Right lobe of liver (tissue), 6 donors: ENCODE results near the gene EIF4E3. TPM values are rescaled to one million over a fixed set of nuclear protein-coding genes. Genes with fewer than 3 reads are reported as not detected.

Source experiments
- ATAC-seq, 4 donors: fragments of 200-7000 bp; cut with Tn5 transposase; one replicate each; pipeline ENCODE4 v1.9.1; 2020; ENCODE audit warnings: mild to moderate bottlenecking in 4 of 4, moderate library complexity in 4 of 4
- DNase-seq, 3 donors: peaks; one replicate each; pipeline ENCODE4 v3.0.0-alpha.2; 2020
- H3K27ac ChIP-seq, 3 donors: fragments of 200-600 bp; one replicate each; pipeline ENCODE4 v1.8.0; 2022
- H3K27me3 ChIP-seq, 2 donors: fragments of 200-600 bp; one replicate each; pipeline ENCODE4 v1.8.0; 2022
- H3K36me3 ChIP-seq, 4 donors: fragments of 200-600 bp; sonication (generic) in 1 of 4; one replicate each; pipeline versions ENCODE4 v1.5.1 to v1.8.0; 2017 to 2022; ENCODE audit warnings: control low read depth in 1 of 4
- H3K4me1 ChIP-seq, 4 donors: fragments of 200-600 bp; sonication (generic) in 1 of 4; one replicate each; pipeline versions ENCODE4 v1.5.1 to v1.8.0; 2017 to 2022; ENCODE audit warnings: control low read depth in 1 of 4
- H3K4me3 ChIP-seq, 3 donors: fragments of 200-600 bp; one replicate each; pipeline ENCODE4 v1.8.0; 2022
- H3K9me3 ChIP-seq, 4 donors: fragments of 200-600 bp; sonication (generic) in 1 of 4; one replicate each; pipeline versions ENCODE4 v1.5.1 to v1.8.0; 2017 to 2022; ENCODE audit warnings: control low read depth in 1 of 4
- CTCF ChIP-seq, 4 donors: fragments of 200-600 bp in 3 of 4; fragments of 450-650 bp in 1 of 4; IDR thresholded peaks; one replicate each; pipeline versions ENCODE4 v1.5.1 to v1.8.0; 2016 to 2022; ENCODE audit warnings: antibody characterized with exemption in 4 of 4, mild to moderate bottlenecking in 2 of 4
- POLR2A ChIP-seq: fragments of 450-650 bp; IDR thresholded peaks from one replicate; pipeline ENCODE4 v1.6.1; 2017; ENCODE audit warnings: antibody characterized with exemption, mild to moderate bottlenecking
- WGBS: methylation state at CpG from one replicate; pipeline ENCODE4 v1.1.6; 2018; ENCODE audit warnings: low coverage, low lambda C conversion rate; ENCODE audit not compliant: insufficient coverage; ENCODE audit errors: missing lambda C conversion rate; 5-methylcytosine and 5-hydroxymethylcytosine counted together
- intact Hi-C, 2 donors: fragments of 100-400 bp; cut with DNase I; formaldehyde crosslinking; loops; one replicate each; pipeline versions ENCODE4 v1.11.2 to v1.14.1; 2022
- total RNA-seq, 6 experiments: library from RNA; depleted of rRNA in 2 of 6; stranded (reverse); fragments of >200 nt in 2 of 6; fragmentation: NEBNext Ultra II Directional in 3 of 6; extraction: Animal tissue kit (Norgen Biotek cat#: 25700) in 3 of 6; gene quantifications; one replicate each; pipeline versions ENCODE4 v1.1.0 to v1.2.4, GENCODE V29; 2016 to 2023
- donor health status: DM: no; HTN: yes; CAD: no.
- donor health status: DM: no; HTN: no; CAD: no.
- donor health status: DM: no; HTN: no; CAD: no.
- donor health status: DM: no; HTN: yes; CAD: no.
- donor health status: DM: no; HTN: yes; CAD: no.

EIF4E3 gene
- total RNA-seq, 6 experiments from 2014 or later = 6.4 to 12.2 (median 8.2) TPM

- H3K9me3 ChIP-seq = no peaks in the 10 kb centered on the region
- no peak overlapping the region for H3K27ac ChIP-seq
- H3K36me3 ChIP-seq = no peaks in the 10 kb centered on the region
- no peak overlapping the region for H3K4me3 ChIP-seq
- no peak for DNase-seq
- ATAC-seq = no peak
- 38% methylated on average over 4 of the region's 4 CpGs for WGBS
- H3K27me3 ChIP-seq = no peaks in the 10 kb centered on the region
- TF ChIP-seq POLR2A = no peak
- TF ChIP-seq CTCF (IDR thresholded peaks at IDR 0.05) = no peak
- intact Hi-C loops = no loop called here
- H3K4me1 ChIP-seq = peaks cover 0 to 5% (median 0%) of the 10 kb centered on the region in 4 donors
Observed at GRCh38 chr3:71728632-71729342, 3.6 kb upstream of the EIF4E3 start.

GRCh38 chr3:71726146-71726545, 944 bp upstream of the EIF4E3 start:
- WGBS = 83% methylated on average over 2 of the region's 8 CpGs
- no peaks in the 10 kb centered on the region for H3K36me3 ChIP-seq
- intact Hi-C loops = no loop called here
- H3K4me3 ChIP-seq = no peak overlapping the region
- H3K27ac ChIP-seq = peak overlapping the region in 1 of 3 donors; percentile 62
- ATAC-seq = no peak
- H3K27me3 ChIP-seq = no peaks in the 10 kb centered on the region
- no peak for DNase-seq
- TF ChIP-seq CTCF (IDR thresholded peaks at IDR 0.05) = no peak
- no peak for TF ChIP-seq POLR2A
- peaks cover 0 to 9% (median 0%) of the 10 kb centered on the region in 4 donors for H3K4me1 ChIP-seq
- H3K9me3 ChIP-seq = no peaks in the 10 kb centered on the region

- DNase-seq = peak; percentile 66 to 70 (median 67)
- peak; percentile 72 to 82 (median 76) for ATAC-seq
- Histone ChIP-seq H3K9me3 (no peaks in the 10 kb centered on the region), H3K27me3 (no peaks in the 10 kb centered on the region), H3K4me3 (peak overlapping the region; percentile 67 to 83 (median 72)), H3K27ac (peak overlapping the region; percentile 67 to 70 (median 68)), H3K36me3 (no peaks in the 10 kb centered on the region), H3K4me1 (peaks cover 0 to 9% (median 0%) of the 10 kb centered on the region in 4 donors)
- intact Hi-C loops = no loop called here
- WGBS = no CpG with 5 or more reads among the region's 73 CpGs
- TF ChIP-seq POLR2A (peak; percentile 16), CTCF (IDR thresholded peaks at IDR 0.05) (no peak)
Observed at GRCh38 chr3:71724584-71725270, 475 bp downstream of the EIF4E3 start.

GRCh38 chr3:71724171-71724453, 1.1 kb downstream of the EIF4E3 start:
- Histone ChIP-seq H3K4me3 (peak overlapping the region; percentile 67 to 83 (median 72)), H3K27me3 (no peaks in the 10 kb centered on the region), H3K4me1 (peaks cover 0 to 9% (median 0%) of the 10 kb centered on the region in 4 donors), H3K27ac (peak overlapping the region in 1 of 3 donors; percentile 7), H3K36me3 (no peaks in the 10 kb centered on the region), H3K9me3 (no peaks in the 10 kb centered on the region)
- DNase-seq = no peak
- TF ChIP-seq CTCF (IDR thresholded peaks at IDR 0.05) = no peak
- TF ChIP-seq POLR2A = no peak
- no peak for ATAC-seq
- intact Hi-C loops = no loop called here
